Peyer's patch (tissue), 4 donors: ENCODE data around the gene CDCA3.

Experiments used
- CTCF ChIP-seq, 6 experiments: fragments of 450-650 bp in 4 of 6; fragments of 200-600 bp in 2 of 6; sonication (generic) in 1 of 6; IDR thresholded peaks; one replicate each; pipeline ENCODE4 v1.5.1; 2017 to 2019; ENCODE audit warnings: antibody characterized with exemption in 6 of 6, mild to moderate bottlenecking in 3 of 6, moderate library complexity in 1 of 6
- POLR2A ChIP-seq, 2 donors: fragments of 450-650 bp; IDR thresholded peaks; one replicate each; pipeline ENCODE4 v1.5.1; 2017; ENCODE audit warnings: antibody characterized with exemption in 2 of 2, mild to moderate bottlenecking in 2 of 2, moderate library complexity in 2 of 2

DNA sequence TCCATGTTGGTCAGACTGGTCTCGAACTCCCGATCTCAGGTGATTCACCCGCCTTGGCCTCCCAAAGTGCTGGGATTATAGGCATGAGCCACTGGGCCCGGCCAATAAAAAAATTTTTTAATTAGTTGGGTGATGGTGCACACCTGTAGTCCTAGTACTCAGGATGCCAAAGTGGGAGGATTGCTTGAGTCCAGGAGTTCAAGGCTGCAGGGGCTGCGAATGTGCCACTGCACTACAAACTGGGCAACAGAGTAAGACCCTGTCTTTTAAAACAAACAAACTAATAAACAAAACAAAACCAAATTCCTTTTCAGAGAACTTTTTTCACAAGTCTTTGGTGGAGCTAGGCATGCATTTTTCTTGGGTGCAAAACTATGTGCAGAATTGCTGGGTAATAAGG, 32.2 kb upstream of the CDCA3 start:
- TF ChIP-seq POLR2A (IDR thresholded peaks at IDR 0.05) (no peak), CTCF (IDR thresholded peaks at IDR 0.05) (no peak)
